ENCODE measurements around the gene S100A8. TPM values are rescaled to one million over a fixed set of nuclear protein-coding genes. Genes with fewer than 3 reads are reported as not detected.

The S100A8 gene
- total RNA-seq, 1 experiment from 2014 or later, result 1.4 TPM

- no peaks in the 10 kb centered on the region for H3K36me3 ChIP-seq (ENCODE audit: control insufficient read depth in 1 of 2, insufficient read depth in 2 of 2, low read length in 2 of 2)
- no peak for TF ChIP-seq CTCF (IDR thresholded peaks at IDR 0.05 in 2 of 3, conservative IDR thresholded peaks at IDR 0.05 in 1 of 3; ENCODE audit: borderline replicate concordance in 1 of 3, insufficient read depth in 1 of 3, low read depth in 2 of 3, low read length in 2 of 3)
- no peak for TF ChIP-seq EZH2phosphoT487 (IDR thresholded peaks at IDR 0.05; ENCODE audit: borderline replicate concordance)
- TF ChIP-seq MAX (IDR thresholded peaks at IDR 0.05), result no peak
- TF ChIP-seq SIN3A (IDR thresholded peaks at IDR 0.05; ENCODE audit: low read depth), result no peak
- no peak for TF ChIP-seq POLR2AphosphoS5 (IDR thresholded peaks at IDR 0.05; ENCODE audit: low read depth, low read length)
- no peak for TF ChIP-seq RAD21 (IDR thresholded peaks at IDR 0.05; ENCODE audit: low read depth)
- no peak for TF ChIP-seq ATF3 (IDR thresholded peaks at IDR 0.05)
- TF ChIP-seq CBX3 (IDR thresholded peaks at IDR 0.05; ENCODE audit: low read depth), result no peak
- TF ChIP-seq SP1 (IDR thresholded peaks at IDR 0.05; ENCODE audit: low read depth), result no peak
- no peak for TF ChIP-seq EZH2 (IDR thresholded peaks at IDR 0.05)
- TF ChIP-seq SRF (IDR thresholded peaks at IDR 0.05; ENCODE audit: low read depth), result no peak
- no peak for TF ChIP-seq REST (IDR thresholded peaks at IDR 0.05; ENCODE audit: low read depth)
- TF ChIP-seq ZNF274 (IDR thresholded peaks at IDR 0.05; ENCODE audit: low read depth, low read length), result no peak
- TF ChIP-seq JUND (IDR thresholded peaks at IDR 0.05), result no peak
- no peak for TF ChIP-seq FOSL1 (IDR thresholded peaks at IDR 0.05; ENCODE audit: low read depth)
- TF ChIP-seq CEBPB (IDR thresholded peaks at IDR 0.05; ENCODE audit: low read depth), result no peak
- H3K9me3 ChIP-seq (ENCODE audit: control insufficient read depth in 1 of 2, insufficient read depth in 1 of 2, low read depth in 1 of 2, low read length in 2 of 2), result no peaks in the 10 kb centered on the region
- ATAC-seq (no peak), DNase-seq (ENCODE audit: low read depth, low spot score) (no peak)
- peaks cover 83% of the 10 kb centered on the region for H3K27me3 ChIP-seq (ENCODE audit: insufficient read depth, low read length)
- H3K9me2 ChIP-seq (ENCODE audit: insufficient read depth), result no peaks in the 10 kb centered on the region
- RAD21 ChIA-PET (ENCODE audit: low non-redundant PET in 1 of 2, low total read pairs in 2 of 2, uncharacterized antibody in 2 of 2, unreplicated experiment in 2 of 2), result no interaction called here
- H3K4me2 ChIP-seq (ENCODE audit: low read length), result no peak overlapping the region
- no peaks in the 10 kb centered on the region for H4K20me1 ChIP-seq (ENCODE audit: insufficient read depth)
- H3K9ac ChIP-seq (ENCODE audit: low read length), result no peak overlapping the region
- no peak overlapping the region for H3K27ac ChIP-seq (ENCODE audit: low read depth, low read length)
- H2AFZ ChIP-seq (ENCODE audit: low read depth, low read length, poor library complexity, severe bottlenecking), result no peak overlapping the region
- no TSS peak for BruUV-seq (replicated peaks)
- CTCF ChIA-PET, result no interaction called here
- no peaks in the 10 kb centered on the region for H3K79me2 ChIP-seq (ENCODE audit: insufficient read depth, low read length)
- no peaks in the 10 kb centered on the region for H3K4me1 ChIP-seq (ENCODE audit: control insufficient read depth in 1 of 2, insufficient read depth in 2 of 2, low read length in 2 of 2)
- no peak overlapping the region for H3K4me3 ChIP-seq (replicated peaks in 1 of 2; ENCODE audit: low read depth in 1 of 2, low read length in 2 of 2)
- intact Hi-C loops (cut with micrococcal nuclease), result no loop called here
- POLR2A ChIA-PET, result no interaction called here
Measured at GRCh38 chr1:153437236-153437635, 46.4 kb upstream of the S100A8 start.

Data from HCT116 (cell line).